Measurements from ENCODE around the gene GAS6.

Gene GAS6

GRCh38 chr13:113864273-113864890 is 506 bp upstream of the GAS6 start:
- DNase-seq, result no peak

GRCh38 chr13:113862931-113863523 is 849 bp downstream of the GAS6 start:
- DNase-seq, result no peak

GRCh38 chr13:113862191-113862930 is 1.5 kb downstream of the GAS6 start:
- DNase-seq, result no peak

- no peak for DNase-seq
Measured at GRCh38 chr13:113861433-113862030, 2.3 kb downstream of the GAS6 start.

- DNase-seq, result no peak
Measured at GRCh38 chr13:113860665-113861432, 3.0 kb downstream of the GAS6 start.

- no peak for DNase-seq
Measured at GRCh38 chr13:113860051-113860664, 3.7 kb downstream of the GAS6 start.

GRCh38 chr13:113859311-113860050 is 4.4 kb downstream of the GAS6 start:
- no peak for DNase-seq

GRCh38 chr13:113857531-113858195 is 6.2 kb downstream of the GAS6 start:
- DNase-seq, result no peak

- DNase-seq, result no peak
Measured at GRCh38 chr13:113856716-113857065, 7.2 kb downstream of the GAS6 start.

- no peak for DNase-seq
Measured at GRCh38 chr13:113855931-113856715, 7.8 kb downstream of the GAS6 start.

GRCh38 chr13:113855012-113855921 is 8.6 kb downstream of the GAS6 start:
- no peak for DNase-seq

GRCh38 chr13:113854238-113855011 is 9.5 kb downstream of the GAS6 start:
- no peak for DNase-seq

- no peak for DNase-seq
Measured at GRCh38 chr13:113853518-113854237, 10.2 kb downstream of the GAS6 start.

- DNase-seq, result no peak
Measured at GRCh38 chr13:113852536-113853517, 11.0 kb downstream of the GAS6 start.

GRCh38 chr13:113851826-113852535 is 11.9 kb downstream of the GAS6 start:
- DNase-seq, result no peak

- DNase-seq, result no peak
Measured at GRCh38 chr13:113851480-113851803, 12.4 kb downstream of the GAS6 start.

Data from CD4-positive, alpha-beta T cell treated with Interleukin-4 for 4 hours (primary cell).